ENCODE measurements around the gene MAP3K14.

The MAP3K14 gene

DNA sequence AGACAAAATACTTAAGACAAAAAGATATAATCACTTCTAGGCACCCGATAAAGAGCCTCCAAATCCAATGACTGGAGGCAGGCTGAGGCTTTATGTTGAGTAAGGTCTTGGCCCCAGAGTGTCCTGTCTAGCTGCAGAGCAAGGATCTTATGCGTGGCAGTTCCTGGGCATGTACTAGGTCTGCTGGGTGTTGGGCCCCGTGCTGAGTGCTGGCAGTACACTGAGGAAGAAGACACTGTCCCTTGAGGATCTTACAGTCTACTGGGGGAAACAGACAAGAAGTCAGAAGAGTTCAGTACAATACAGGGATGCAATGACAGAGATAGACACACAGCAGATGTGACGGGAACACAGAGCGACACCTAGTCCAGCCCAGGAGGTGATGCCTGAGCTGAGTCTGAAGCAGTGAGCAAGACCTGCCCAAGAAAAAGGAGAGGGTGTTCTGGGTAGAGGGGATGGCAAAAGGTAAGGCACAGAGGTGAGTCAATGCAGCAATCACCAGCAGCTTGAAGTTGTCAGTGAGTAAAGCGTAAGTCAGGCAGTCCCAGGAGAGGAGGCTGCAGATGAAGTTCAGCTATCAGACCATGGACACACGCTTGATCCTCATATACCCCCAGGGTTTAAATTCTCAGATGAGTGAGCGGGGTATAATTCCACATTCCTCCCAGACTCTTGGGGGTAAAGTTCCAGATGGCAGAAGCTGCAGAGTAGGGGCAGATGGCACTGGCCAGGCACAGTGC, 18.1 kb downstream of the MAP3K14 start:
- DNase-seq: no peak

- DNase-seq: no peak
Measured at GRCh38 chr17:45296833-45297124, 20.0 kb downstream of the MAP3K14 start.

GRCh38 chr17:45296003-45296832, 20.6 kb downstream of the MAP3K14 start:
- no peak for DNase-seq

GRCh38 chr17:45294506-45294905, 22.3 kb downstream of the MAP3K14 start:
- DNase-seq: no peak

DNA sequence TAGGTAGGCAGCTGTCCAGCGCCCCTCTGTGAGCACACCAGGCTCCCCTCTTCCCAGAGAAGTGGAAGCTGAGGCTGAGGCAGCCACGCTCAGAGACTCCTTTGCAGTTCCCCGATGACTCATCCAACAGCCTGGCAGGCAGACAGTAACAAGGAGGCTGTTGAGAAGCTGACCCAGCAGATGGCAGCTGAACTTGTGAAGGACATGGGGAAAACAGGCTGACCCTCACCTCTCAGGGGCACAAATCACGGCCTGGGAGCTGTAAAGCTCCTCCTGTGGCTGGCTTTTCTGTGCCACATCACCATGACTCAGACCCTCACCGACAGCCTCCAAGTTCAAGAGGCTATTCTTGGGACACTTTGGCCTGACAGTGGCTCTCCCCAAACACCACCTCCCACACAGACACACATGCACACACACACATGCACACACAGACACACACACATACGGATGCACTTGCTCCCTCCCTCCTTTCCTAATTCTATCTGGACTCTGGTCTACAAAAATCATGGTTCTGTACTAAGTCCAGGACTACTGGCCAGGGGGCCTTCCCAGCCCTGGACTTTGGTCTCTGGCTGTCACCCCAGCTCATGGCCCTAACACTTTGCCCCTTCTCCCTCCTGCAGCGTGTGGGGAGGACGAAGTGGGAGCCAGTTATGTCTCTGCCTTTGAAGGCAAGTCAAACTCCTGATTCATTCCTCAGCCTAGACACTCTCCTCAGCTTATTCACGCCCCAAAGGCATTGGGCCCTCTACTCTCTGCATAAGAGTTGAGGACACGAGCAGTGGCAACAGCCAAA, 23.2 kb downstream of the MAP3K14 start:
- no peak for DNase-seq

GRCh38 chr17:45292696-45293412, 24.0 kb downstream of the MAP3K14 start:
- DNase-seq: no peak

GRCh38 chr17:45291171-45291805, 25.5 kb downstream of the MAP3K14 start:
- no peak for DNase-seq

DNA sequence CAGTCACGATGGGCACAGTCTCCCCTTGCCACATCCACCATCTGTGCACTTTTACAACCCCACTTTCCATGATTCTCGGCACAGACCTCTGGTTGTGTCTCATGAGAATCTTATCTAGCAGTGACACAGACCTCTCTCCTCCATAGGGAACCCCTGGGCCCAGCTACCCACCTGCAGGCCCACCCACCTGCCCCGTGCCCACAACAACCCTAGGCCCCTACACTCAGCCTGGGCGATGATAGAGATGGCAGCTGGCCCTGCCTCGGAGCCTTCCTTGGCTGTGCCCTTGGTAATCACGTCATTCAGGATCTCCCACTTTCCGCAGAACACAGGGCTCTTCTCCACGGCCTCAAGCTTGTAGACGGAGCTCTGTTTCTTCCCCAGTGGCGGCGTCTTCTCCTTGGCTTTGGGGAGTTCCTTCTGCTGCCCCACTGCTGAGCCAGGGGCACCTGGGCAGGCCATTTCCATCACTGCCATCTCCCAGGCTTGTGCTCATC, 26.5 kb downstream of the MAP3K14 start:
- DNase-seq: no peak

DNA sequence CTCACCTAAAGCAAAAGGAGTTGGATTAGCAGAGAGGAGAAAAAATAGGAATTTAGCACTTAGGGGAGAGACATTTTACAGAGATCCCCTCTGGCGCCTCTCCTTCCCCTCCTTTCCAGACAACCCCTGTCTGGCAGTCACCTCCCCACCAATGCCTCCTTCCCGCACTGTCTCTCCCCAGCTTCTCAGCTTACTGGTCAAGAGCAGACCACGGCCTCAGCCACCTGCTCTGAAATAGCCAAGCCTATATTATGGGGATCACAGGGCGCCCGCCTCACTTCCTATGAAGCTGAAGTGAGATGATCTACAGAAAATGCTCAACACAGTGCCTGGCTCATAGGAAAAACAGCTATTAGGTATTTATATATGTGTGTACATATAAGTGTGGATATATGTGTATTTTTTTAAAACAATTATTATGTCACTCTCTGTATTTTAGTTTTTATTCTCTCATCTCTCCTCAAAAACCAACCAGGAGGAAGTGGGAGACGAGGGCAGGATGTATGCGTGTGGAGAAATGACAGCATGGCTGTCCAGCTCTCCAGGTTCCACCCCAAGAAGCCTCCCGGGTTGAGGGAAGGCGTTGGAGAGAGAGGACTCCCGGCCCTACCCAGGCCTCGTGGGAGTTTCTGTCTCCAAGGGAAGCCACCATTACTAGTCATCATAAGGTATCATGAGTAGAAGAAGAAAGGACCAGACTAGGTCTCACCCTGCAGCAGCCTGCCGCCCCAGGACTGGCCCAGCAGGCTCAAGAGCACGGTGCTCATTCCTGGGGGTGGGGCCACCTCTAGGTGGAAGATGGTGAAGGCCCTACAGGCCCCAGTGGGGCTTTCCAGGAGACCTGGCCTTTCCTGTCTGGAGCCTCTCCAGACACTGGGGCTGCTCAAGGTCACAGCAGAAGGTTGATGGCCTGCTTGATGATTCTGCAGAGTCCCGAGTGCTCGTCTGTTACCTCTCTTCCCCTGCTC, 27.2 kb downstream of the MAP3K14 start:
- no peak for DNase-seq

DNA sequence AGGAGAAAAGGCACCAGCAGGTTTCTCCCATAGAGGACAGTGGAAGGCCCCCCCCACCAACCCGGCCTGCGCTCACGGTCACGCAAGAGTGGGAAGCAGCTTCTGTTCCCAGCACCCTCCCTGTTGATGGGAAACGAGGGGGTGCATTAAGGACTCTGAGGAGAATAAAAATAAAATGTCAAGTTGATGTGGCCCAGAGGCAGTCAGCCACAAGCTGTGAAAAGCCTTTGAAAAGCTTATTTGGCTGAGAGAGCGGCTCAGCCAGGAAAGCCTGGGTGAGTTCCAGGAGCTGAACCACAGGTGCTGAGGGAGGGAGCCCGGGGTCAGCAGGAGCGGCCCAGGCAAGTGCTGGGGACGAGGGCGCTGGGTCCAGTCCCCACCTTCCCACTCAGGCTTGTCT, 28.0 kb downstream of the MAP3K14 start:
- no peak for DNase-seq

DNA sequence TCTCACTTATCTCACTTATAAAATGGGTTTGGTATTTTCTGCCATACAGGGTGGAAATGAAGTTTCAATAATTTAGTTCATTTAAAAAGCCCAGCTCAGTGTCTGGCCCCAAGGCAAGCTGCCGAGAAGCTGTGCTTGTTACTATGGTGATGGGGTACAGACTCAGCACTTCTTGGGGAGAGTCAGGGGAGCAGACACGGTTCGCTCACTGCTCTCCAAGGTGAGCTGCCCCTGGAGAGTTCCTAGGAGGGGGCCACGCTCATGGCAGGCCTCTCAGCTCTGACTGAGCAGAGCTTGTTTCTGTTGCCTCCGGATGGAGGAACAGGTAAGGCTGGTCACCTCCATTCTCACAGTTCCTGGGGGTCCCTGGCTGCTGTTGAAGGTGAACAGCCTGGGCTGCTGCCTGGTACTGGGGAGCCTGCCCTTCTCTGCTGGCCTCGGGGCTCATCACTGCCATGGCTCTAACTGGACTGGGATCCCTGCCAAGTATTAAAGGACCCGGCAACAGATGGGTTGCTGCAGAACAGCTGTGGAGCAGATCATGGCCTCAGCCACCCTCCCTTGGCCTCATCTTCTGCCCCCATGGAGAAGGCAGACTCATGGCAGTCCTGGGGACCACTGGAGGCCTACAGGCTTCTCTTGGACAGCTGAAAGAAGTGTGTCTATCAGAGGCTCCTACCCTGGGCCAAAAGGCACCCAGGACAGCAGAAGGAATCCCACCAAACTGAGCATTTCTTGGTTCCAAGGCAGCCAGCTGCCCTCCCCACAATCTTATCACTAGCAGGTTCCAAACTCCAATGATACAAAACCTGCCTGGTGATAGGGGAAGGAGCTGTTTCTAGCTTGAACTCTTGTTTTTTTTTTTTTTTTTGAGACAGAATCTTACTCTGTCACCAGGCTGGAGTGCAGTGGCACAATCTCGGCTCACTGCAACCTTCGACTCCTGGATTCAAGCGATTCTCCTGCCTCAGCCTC, 29.0 kb downstream of the MAP3K14 start:
- no peak for DNase-seq

DNA sequence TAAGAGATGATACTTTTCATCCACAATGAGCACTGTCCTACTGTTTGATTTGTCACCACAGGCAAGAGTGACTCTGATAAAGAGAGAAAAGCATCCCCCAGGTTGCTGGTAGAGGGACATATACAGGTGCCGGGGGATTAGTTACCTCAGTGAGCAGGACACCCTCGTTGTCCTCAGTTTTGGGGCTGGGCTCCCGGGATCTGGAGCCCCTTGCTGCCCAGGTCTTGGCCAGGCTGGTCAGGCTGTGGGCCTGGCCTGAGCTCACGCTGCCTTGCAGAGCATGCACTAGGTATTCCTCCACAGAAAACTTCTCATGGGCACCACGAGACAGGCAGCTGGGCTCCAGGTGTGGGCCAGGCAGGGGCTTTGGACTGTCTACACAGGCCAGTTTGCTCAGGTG, 30.5 kb downstream of the MAP3K14 start:
- no peak for DNase-seq

DNA sequence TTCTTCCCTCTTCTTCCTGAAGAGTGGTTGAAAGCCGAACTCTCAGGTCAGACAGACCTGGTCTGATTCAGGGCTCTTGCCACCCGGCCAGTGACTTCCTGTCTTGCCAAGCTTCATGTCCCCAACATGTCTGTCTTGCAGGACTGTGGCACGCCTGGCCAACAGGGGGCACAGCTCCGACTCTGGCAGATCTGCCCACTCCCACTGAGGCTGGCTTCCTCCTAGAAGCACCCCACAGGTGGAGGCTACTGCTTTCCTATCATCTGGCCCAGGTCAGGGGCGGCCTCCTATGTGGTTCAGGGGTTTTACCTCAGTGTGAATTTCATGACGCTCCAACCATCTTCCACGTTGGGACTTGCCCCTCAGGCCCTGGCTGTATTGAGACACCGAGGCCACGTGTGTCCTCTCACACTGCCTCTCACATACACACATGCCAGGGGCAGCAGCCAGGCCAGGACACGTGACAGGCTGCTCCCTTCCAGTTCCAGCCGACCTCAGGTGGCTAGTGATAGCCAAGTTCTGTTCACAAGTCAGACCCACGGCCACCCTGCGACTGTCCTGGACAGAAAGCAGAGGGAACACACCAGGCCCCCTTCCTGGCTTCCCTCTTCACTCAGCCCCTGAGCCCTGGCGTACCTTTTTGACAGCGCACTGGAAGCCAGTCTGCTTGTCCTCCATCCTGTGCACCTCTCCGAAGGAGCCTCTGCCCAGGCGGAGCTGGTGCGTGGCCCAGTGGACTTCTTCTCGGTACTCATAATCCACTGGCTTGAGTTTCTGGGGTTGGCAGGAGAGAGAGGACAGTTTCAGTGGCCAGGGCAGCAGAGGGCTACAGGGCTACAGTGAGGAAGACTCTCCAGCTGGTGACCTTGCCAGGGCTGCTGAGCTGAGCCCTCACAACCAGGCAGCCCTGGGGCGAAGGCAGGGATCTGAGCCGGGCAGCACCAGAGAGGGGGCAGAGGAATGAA, 32.4 kb downstream of the MAP3K14 start:
- no peak for DNase-seq

GRCh38 chr17:45283711-45284110, 33.1 kb downstream of the MAP3K14 start:
- no peak for DNase-seq

DNA sequence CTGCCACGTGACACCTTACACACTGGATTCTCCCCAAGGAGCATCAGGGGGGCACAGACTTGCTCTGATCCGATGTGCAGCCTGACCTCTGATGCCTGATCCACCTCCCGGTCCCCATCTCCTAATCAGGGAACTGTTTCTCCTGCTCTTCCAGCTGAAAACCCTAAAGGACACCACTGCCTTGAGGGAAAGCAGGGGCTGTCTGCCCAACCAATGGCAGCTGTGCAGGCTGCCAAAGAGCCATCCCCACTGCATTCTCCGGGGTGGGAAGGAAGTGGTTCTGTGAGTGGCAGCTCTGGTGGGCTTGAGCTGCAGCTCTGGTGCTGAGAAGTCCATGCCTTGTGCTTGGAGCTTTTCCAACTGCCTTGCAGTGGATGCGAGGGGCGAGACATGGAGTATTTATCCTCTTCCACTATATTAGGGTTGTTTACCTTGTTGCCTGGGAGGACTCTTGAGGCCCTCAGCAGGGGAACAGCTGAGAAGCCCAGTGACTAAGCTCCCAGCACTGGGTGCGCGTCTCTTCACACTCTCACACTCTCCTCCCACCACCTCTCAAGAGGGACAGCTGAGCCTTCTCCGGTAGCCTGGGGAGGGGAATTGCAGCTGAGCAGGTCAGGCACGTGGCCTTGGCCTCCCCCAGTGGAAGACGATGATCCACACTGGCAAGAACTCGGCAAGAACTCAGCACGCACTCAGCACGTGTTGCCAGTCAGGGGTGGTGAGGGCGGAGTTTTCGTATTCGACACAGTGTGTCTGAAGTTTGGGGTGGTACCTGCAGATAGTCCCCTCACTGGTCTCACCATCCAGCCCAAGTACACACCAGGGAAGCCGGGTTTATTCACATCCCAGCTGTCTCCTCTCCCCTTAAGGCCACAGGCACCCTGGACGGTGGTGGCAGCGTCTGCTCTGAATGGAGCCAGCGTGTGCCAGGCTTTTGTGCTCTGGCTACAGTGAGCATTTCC, 33.9 kb downstream of the MAP3K14 start:
- no peak for DNase-seq

- DNase-seq: no peak
Measured at GRCh38 chr17:45279898-45280297, 36.9 kb downstream of the MAP3K14 start.

- DNase-seq: no peak
Measured at GRCh38 chr17:45277992-45278391, 38.8 kb downstream of the MAP3K14 start.
